Loucy (cell line): ENCODE results near the gene CYSRT1.

Experiments used
- H2AFZ ChIP-seq: fragments of 200-600 bp; sonication (generic); 2 replicates; pipeline ENCODE4 v1.6.0; 2016; ENCODE audit warnings: antibody characterized with exemption, mild to moderate bottlenecking, low read length, moderate library complexity
- H3F3A ChIP-seq: fragments of 200-600 bp; 2 replicates; pipeline ENCODE4 v1.6.0; 2016; ENCODE audit warnings: antibody characterized with exemption, low read depth, mild to moderate bottlenecking
- H3K27me3 ChIP-seq: fragments of 200-600 bp; sonication (generic); 2 replicates; pipeline ENCODE4 v1.6.1; 2014; ENCODE audit warnings: low read length, mild to moderate bottlenecking; ENCODE audit not compliant: insufficient read depth, poor library complexity, severe bottlenecking
- H3K36me3 ChIP-seq: fragments of 200-600 bp; sonication (generic); 2 replicates; pipeline ENCODE4 v1.6.1; 2016; ENCODE audit warnings: low read length; ENCODE audit not compliant: insufficient read depth
- H3K4me1 ChIP-seq: fragments of 200-600 bp; sonication (generic); 2 replicates; pipeline ENCODE4 v1.5.1; 2014; ENCODE audit warnings: low read length, mild to moderate bottlenecking; ENCODE audit not compliant: insufficient read depth, poor library complexity, severe bottlenecking
- H3K4me2 ChIP-seq: fragments of 200-600 bp; sonication (generic); 2 replicates; pipeline ENCODE4 v1.6.0; 2014; ENCODE audit warnings: antibody characterized with exemption, low read length, low read depth, mild to moderate bottlenecking; ENCODE audit not compliant: poor library complexity, severe bottlenecking
- H3K4me3 ChIP-seq: fragments of 200-600 bp; sonication (generic); 2 replicates; pipeline ENCODE4 v1.5.1; 2014; ENCODE audit warnings: low read length, mild to moderate bottlenecking, mixed read lengths; ENCODE audit not compliant: poor library complexity, severe bottlenecking
- H3K79me2 ChIP-seq: fragments of 200-600 bp; sonication (generic); 2 replicates; pipeline ENCODE4 v1.6.1; 2014; ENCODE audit warnings: low read length; ENCODE audit not compliant: insufficient read depth
- H3K9ac ChIP-seq: fragments of 200-600 bp; sonication (generic); 2 replicates; pipeline ENCODE4 v1.6.0; 2014; ENCODE audit warnings: mild to moderate bottlenecking, low read depth, low read length, moderate library complexity; ENCODE audit not compliant: poor library complexity, severe bottlenecking
- H3K9me2 ChIP-seq: fragments of 200-600 bp; sonication (generic); replicated peaks from 2 replicates; pipeline ENCODE4 v1.6.1; 2016; ENCODE audit warnings: low read depth, low read length, mixed read lengths
- H3K9me3 ChIP-seq: fragments of 200-600 bp; sonication (generic); 2 replicates; pipeline ENCODE4 v1.6.1; 2014; ENCODE audit warnings: mild to moderate bottlenecking, antibody characterized with exemption, low read length, low read depth; ENCODE audit not compliant: insufficient read depth
- H4K20me1 ChIP-seq: fragments of 200-600 bp; sonication (generic); 2 replicates; pipeline ENCODE4 v1.6.0; 2014; ENCODE audit warnings: antibody characterized with exemption, low read length, mild to moderate bottlenecking; ENCODE audit not compliant: insufficient read depth, poor library complexity, severe bottlenecking
- EZH2phosphoT487 ChIP-seq: fragments of 200-600 bp; IDR thresholded peaks from 2 replicates; pipeline ENCODE4 v1.6.1; 2018; ENCODE audit warnings: antibody characterized with exemption, mild to moderate bottlenecking, moderate library complexity, borderline replicate concordance
- TF ChIP-seq, protein P1 (sequence below): fragments of 200-600 bp; sonication (generic); conservative IDR thresholded peaks from 2 replicates; pipeline ENCODE4 v1.5.1; 2014; ENCODE audit warnings: mild to moderate bottlenecking, antibody characterized with exemption, low read length

The CYSRT1 gene

DNA sequence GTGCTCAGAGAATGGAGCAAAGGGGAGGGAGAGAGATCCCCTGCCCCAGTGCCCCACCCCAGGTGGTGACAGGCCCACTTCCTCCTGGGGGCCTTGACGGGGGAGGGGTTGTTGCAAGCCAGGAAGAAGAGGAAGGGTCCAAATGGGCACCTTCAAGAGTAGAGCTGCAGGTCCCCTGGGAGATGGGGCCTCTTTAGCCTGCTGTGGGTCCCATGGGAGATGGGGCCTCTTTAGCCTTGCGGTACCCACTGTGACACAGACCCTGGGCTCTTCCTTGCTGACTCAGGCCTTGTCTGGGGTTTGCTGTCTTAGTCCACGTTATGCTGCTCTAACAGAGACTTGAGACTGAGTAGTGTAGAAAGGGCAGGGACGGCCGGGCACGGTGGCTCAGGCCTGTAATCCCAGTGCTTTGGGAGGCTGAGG lies 43.0 kb downstream of the CYSRT1 start:
- H3K4me3 ChIP-seq: no peak overlapping the region
- TF ChIP-seq EZH2phosphoT487: no peak
- TF ChIP-seq, protein P1, sequence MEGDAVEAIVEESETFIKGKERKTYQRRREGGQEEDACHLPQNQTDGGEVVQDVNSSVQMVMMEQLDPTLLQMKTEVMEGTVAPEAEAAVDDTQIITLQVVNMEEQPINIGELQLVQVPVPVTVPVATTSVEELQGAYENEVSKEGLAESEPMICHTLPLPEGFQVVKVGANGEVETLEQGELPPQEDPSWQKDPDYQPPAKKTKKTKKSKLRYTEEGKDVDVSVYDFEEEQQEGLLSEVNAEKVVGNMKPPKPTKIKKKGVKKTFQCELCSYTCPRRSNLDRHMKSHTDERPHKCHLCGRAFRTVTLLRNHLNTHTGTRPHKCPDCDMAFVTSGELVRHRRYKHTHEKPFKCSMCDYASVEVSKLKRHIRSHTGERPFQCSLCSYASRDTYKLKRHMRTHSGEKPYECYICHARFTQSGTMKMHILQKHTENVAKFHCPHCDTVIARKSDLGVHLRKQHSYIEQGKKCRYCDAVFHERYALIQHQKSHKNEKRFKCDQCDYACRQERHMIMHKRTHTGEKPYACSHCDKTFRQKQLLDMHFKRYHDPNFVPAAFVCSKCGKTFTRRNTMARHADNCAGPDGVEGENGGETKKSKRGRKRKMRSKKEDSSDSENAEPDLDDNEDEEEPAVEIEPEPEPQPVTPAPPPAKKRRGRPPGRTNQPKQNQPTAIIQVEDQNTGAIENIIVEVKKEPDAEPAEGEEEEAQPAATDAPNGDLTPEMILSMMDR: no peak
- H3K4me1 ChIP-seq: peaks cover 9% of the 10 kb centered on the region
- H3K9me2 ChIP-seq: no peaks in the 10 kb centered on the region
- peaks cover 3% of the 10 kb centered on the region for H4K20me1 ChIP-seq
- no peak overlapping the region for H3K9ac ChIP-seq
- H2AFZ ChIP-seq: no peak overlapping the region
- no peaks in the 10 kb centered on the region for H3K79me2 ChIP-seq
- H3K27me3 ChIP-seq: no peaks in the 10 kb centered on the region
- H3K36me3 ChIP-seq: peaks cover 4% of the 10 kb centered on the region; the same call in 1 of the 2 replicates
- no peaks in the 10 kb centered on the region for H3F3A ChIP-seq
- no peak overlapping the region for H3K4me2 ChIP-seq
- H3K9me3 ChIP-seq: no peaks in the 10 kb centered on the region

DNA sequence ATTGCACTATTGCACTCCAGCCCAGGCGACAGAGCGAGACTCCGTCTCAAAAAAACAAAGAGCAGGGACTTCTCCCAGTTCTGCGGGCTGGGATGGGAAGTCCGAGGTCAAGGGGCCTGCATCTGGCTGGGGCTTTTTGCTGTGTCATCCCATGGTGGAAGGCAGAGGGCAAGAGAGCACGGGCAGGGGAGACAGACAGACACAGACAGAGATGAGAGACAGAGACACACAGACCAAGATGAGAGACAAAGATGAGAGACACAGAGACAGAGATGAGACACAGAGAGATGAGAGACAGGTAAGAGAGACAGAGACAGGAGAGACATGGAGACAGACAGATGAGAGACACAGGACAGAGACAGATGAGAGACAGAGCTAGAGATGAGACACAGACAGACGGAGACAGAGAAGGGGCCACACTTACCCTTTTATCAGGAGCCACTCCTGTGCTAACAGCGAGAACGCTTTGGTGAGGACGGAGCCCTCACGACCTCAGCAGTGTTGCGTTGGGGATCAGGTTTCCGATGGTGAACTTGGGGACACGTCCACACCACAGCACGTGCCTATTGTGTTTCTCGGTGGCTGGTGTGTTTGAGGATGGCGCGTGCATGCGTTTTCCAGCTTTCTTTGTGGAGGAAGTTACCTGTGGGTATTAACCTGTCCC lies 43.7 kb downstream of the CYSRT1 start:
- H2AFZ ChIP-seq: no peak overlapping the region
- peaks cover 4% of the 10 kb centered on the region; the same call in 1 of the 2 replicates for H3K36me3 ChIP-seq
- no peaks in the 10 kb centered on the region for H3F3A ChIP-seq
- H3K9me2 ChIP-seq: no peaks in the 10 kb centered on the region
- peaks cover 9% of the 10 kb centered on the region for H3K4me1 ChIP-seq
- TF ChIP-seq EZH2phosphoT487: no peak
- H3K4me2 ChIP-seq: no peak overlapping the region
- H3K4me3 ChIP-seq: no peak overlapping the region
- no peaks in the 10 kb centered on the region for H3K27me3 ChIP-seq
- H3K9me3 ChIP-seq: no peaks in the 10 kb centered on the region
- no peak overlapping the region for H3K9ac ChIP-seq
- H3K79me2 ChIP-seq: no peaks in the 10 kb centered on the region
- H4K20me1 ChIP-seq: peaks cover 3% of the 10 kb centered on the region

DNA sequence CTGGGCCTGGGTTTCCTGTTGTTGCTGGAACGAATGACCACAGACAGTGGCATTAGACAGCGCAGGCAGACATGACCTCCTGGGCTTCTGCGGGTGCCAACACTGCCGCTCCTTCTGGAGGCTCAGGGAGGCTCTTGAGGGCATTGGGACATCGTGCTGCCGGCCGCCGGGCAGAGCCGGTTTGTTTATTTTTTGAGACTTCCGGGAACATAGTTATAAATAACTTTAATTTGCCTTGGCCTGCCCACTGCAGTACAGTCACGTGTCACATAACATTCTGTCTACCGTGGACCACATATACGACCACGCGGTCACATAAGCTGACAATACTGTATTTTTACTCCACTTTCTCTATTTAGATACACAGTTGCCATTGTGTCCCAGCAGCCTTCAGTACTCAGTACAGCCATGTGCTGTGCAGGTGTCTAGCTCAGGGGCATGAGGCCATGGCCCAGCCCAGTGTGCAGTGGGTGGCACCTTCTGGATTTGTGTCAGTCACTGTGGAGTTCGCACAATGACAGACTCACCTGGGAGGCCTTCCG lies 44.3 kb downstream of the CYSRT1 start:
- Histone ChIP-seq H3K9ac (no peak overlapping the region), H2AFZ (no peak overlapping the region), H3K9me2 (no peaks in the 10 kb centered on the region), H3K4me2 (no peak overlapping the region), H3K4me1 (peaks cover 9% of the 10 kb centered on the region), H3K36me3 (no peaks in the 10 kb centered on the region; the same call in 1 of the 2 replicates), H3F3A (no peaks in the 10 kb centered on the region), H3K9me3 (no peaks in the 10 kb centered on the region), H4K20me1 (peaks cover 3% of the 10 kb centered on the region), H3K4me3 (no peak overlapping the region), H3K27me3 (no peaks in the 10 kb centered on the region), H3K79me2 (no peaks in the 10 kb centered on the region)
- TF ChIP-seq, protein P1: no peak
- TF ChIP-seq EZH2phosphoT487: no peak
